ENCODE results near the gene PLCXD3. TPM values are rescaled to one million over a fixed set of nuclear protein-coding genes. Genes with fewer than 3 reads are reported as not detected.
"Not testable (repeated sequence)": the region's sequence is repeated elsewhere in the genome, so short reads cannot be mapped to it uniquely, and the experiment has no call there.

PLCXD3 gene
- total RNA-seq, 2 donors from 2014 or later: 44.5 to 68.3 TPM

DNA sequence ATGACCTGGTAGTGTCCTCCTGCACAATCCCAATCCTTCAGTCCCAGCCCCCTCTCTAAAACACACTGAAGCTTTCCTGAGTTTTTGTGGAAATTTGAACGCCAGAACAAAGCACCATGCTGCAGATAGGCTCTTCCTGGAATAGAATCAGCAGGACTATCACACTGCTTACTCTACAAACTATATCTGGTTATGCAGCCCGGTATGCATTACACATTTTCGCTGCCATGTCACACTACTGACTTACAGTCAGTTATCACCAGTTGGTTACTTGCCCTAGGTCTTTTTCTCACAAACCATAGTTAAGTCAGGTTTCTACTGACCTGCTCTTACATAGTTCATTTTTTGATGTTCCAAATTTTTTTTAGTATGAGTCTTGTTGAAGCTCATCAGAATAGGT lies 24.9 kb downstream of the PLCXD3 start:
- H3K4me3 ChIP-seq: no peak overlapping the region
- TF ChIP-seq, protein P1, sequence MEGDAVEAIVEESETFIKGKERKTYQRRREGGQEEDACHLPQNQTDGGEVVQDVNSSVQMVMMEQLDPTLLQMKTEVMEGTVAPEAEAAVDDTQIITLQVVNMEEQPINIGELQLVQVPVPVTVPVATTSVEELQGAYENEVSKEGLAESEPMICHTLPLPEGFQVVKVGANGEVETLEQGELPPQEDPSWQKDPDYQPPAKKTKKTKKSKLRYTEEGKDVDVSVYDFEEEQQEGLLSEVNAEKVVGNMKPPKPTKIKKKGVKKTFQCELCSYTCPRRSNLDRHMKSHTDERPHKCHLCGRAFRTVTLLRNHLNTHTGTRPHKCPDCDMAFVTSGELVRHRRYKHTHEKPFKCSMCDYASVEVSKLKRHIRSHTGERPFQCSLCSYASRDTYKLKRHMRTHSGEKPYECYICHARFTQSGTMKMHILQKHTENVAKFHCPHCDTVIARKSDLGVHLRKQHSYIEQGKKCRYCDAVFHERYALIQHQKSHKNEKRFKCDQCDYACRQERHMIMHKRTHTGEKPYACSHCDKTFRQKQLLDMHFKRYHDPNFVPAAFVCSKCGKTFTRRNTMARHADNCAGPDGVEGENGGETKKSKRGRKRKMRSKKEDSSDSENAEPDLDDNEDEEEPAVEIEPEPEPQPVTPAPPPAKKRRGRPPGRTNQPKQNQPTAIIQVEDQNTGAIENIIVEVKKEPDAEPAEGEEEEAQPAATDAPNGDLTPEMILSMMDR (IDR thresholded peaks at IDR 0.05): no peak
- H3K27ac ChIP-seq: no peak overlapping the region

DNA sequence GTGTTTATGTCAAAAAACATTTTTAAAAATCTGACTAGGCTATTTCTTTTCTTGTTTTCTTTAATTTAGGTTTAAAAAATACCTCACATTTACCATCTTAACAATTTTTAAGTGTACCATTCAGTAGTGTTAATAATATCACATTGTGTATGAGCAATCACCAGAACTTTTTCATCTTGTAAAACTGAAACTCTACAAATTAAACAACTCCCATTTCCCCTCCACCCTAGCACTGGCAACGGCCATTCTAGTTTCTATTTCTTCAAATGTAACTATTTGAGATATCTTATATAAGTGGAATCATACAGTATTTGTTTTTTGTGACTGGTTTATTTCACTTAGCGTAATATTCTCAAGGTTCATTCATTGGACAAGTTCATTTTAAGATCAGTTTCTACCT lies 27.7 kb downstream of the PLCXD3 start:
- H3K36me3 ChIP-seq: no peaks in the 10 kb centered on the region
- H3K4me3 ChIP-seq: no peak overlapping the region
- DNase-seq (ENCODE audit: low spot score): no peak
- H3K4me1 ChIP-seq: no peaks in the 10 kb centered on the region
- no peak overlapping the region for H3K27ac ChIP-seq
- TF ChIP-seq, protein P1 (IDR thresholded peaks at IDR 0.05): no peak
- H3K27me3 ChIP-seq: no peaks in the 10 kb centered on the region
- H3K9me3 ChIP-seq: no peaks in the 10 kb centered on the region

More for the DNA sequence above, 24.9 kb downstream of the PLCXD3 start:
- Histone ChIP-seq H3K4me1 (no peaks in the 10 kb centered on the region), H3K9me3 (no peaks in the 10 kb centered on the region), H3K36me3 (no peaks in the 10 kb centered on the region), H3K27me3 (no peaks in the 10 kb centered on the region)
- DNase-seq (ENCODE audit: low spot score): no peak

DNA sequence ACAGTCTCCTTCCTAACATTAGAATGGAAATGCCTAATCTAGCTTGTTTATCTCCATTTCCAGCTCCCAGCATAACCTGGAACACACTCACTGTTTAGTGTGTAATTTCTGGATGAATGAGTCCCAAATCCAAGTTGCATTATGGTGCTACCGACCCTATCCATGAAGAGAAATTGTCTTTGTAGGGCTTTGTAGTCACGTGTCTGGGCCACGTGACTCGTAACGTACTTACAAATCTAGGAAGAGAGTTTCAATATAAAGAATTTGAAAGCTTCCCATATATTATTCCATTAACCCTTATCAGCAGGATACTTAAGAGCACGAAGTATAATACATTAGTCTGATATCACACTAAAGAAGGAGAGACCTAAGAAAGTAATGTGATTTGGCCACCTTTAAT lies 28.2 kb downstream of the PLCXD3 start:
- H3K4me3 ChIP-seq: no peak overlapping the region
- no peak overlapping the region for H3K27ac ChIP-seq
- TF ChIP-seq, protein P1 (IDR thresholded peaks at IDR 0.05): no peak
- no peaks in the 10 kb centered on the region for H3K36me3 ChIP-seq
- H3K9me3 ChIP-seq: no peaks in the 10 kb centered on the region
- DNase-seq (ENCODE audit: low spot score): no peak
- no peaks in the 10 kb centered on the region for H3K27me3 ChIP-seq
- no peaks in the 10 kb centered on the region for H3K4me1 ChIP-seq

DNA sequence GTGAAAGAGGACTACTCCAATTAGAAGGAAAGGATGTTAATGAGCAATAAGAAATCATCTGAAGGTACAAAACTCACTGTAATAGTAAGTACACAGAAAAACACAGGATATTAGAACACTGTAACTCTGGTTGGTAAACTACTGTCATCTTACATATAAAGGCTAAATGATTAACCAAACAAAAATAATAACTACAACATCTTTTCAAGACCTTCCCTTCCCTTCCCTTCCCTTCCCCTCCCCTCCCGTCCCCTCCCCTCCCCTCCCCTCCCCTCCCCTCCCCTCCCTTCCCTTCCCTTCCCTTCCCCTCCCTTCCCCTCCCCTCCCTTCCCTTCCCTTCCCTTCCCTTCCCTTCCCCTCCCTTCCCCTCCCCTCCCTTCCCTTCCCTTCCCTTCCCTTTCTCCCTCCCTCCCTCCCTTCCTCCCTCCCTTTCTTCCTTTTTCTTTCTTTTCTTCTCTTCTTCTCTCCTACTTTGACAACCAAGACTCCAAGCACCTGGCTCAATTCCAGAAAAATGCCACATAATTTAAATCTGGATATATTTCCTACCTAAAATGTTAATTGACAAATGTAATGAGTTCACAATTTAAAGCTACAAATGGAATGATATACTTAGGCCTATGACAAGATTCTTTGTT lies 38.7 kb downstream of the PLCXD3 start:
- not testable (repeated sequence) for DNase-seq (ENCODE audit: low spot score); H3K4me3 ChIP-seq; H3K27ac ChIP-seq; H3K36me3 ChIP-seq; H3K27me3 ChIP-seq; H3K4me1 ChIP-seq
- H3K9me3 ChIP-seq: peaks cover 0 to 19% of the 10 kb centered on the region in 2 donors

- no peak for DNase-seq (ENCODE audit: low spot score)
- no peaks in the 10 kb centered on the region for H3K36me3 ChIP-seq
- H3K9me3 ChIP-seq: no peaks in the 10 kb centered on the region
- no peak overlapping the region for H3K4me3 ChIP-seq
- peak overlapping the region in 1 of 2 donors; percentile 37 for H3K27ac ChIP-seq
- H3K27me3 ChIP-seq: no peaks in the 10 kb centered on the region
- H3K4me1 ChIP-seq: peaks cover 0 to 4% of the 10 kb centered on the region in 2 donors
- TF ChIP-seq, protein P1 (IDR thresholded peaks at IDR 0.05): no peak
Measured at GRCh38 chr5:41465493-41466171, 44.8 kb downstream of the PLCXD3 start.

DNA sequence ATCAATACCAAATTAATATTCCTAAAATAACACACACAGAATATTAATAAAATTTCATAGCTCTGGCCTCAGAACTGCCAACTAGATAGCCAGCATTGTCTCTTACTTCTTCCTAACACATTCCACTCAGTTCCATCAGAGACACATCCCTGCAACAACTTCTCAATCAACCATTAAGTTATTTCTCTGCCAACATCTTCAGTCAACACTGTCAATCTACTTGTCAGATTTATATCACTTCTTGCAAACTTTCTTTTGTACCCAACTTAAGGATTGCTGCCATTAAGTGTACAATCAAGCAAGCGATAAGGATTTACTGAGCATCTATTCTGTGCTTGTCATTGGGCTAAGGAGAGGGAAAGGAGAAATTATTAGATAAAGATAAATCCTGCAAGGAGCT lies 50.8 kb downstream of the PLCXD3 start:
- DNase-seq (ENCODE audit: low spot score): no peak
- TF ChIP-seq, protein P1 (IDR thresholded peaks at IDR 0.05): no peak
- no peaks in the 10 kb centered on the region for H3K9me3 ChIP-seq
- no peaks in the 10 kb centered on the region for H3K36me3 ChIP-seq
- H3K4me1 ChIP-seq: peaks cover 0 to 42% of the 10 kb centered on the region in 2 donors
- peak overlapping the region in 1 of 2 donors; percentile 83 for H3K27ac ChIP-seq
- no peaks in the 10 kb centered on the region for H3K27me3 ChIP-seq
- no peak overlapping the region for H3K4me3 ChIP-seq

All from right atrium auricular region (tissue), 2 donors.